Liver (tissue), 3 donors: Measurements from ENCODE around the gene CPSF6.

Experiments
- ATF3 ChIP-seq: IDR thresholded peaks from 2 replicates; pipeline ENCODE4 v1.6.1; 2016; ENCODE audit warnings: antibody characterized with exemption
- CTCF ChIP-seq: fragments of 150-350 bp; IDR thresholded peaks from 2 replicates; pipeline ENCODE4 v1.5.1; 2017; ENCODE audit warnings: improper control_type of control experiment, low read depth, low read length; ENCODE audit not compliant: missing input control
- EGR1 ChIP-seq, 2 donors: IDR thresholded peaks; 2 replicates each; pipeline ENCODE4 v1.6.1; 2016 to 2018; ENCODE audit warnings: antibody characterized with exemption in 2 of 2, low read depth in 2 of 2
- FOXA1 ChIP-seq: IDR thresholded peaks from 2 replicates; pipeline ENCODE4 v1.6.1; 2016; ENCODE audit warnings: antibody characterized with exemption
- JUND ChIP-seq, 2 donors: IDR thresholded peaks; 2 replicates each; pipeline ENCODE4 v1.6.1; 2016; ENCODE audit warnings: antibody characterized with exemption in 2 of 2
- MAX ChIP-seq: IDR thresholded peaks from 2 replicates; pipeline ENCODE4 v1.6.1; 2016; ENCODE audit warnings: antibody characterized with exemption
- RAD21 ChIP-seq, 2 donors: IDR thresholded peaks; 2 replicates each; pipeline ENCODE4 v1.6.1; 2016; ENCODE audit warnings: antibody characterized with exemption in 2 of 2, mild to moderate bottlenecking in 2 of 2
- REST ChIP-seq: IDR thresholded peaks from 2 replicates; pipeline ENCODE4 v1.6.1; 2016; ENCODE audit warnings: antibody characterized with exemption, mild to moderate bottlenecking
- RXRA ChIP-seq, 2 donors: IDR thresholded peaks; 2 replicates each; pipeline ENCODE4 v1.6.1; 2017 to 2018; ENCODE audit warnings: antibody characterized with exemption in 2 of 2, mild to moderate bottlenecking in 1 of 2
- SP1 ChIP-seq: IDR thresholded peaks from 2 replicates; pipeline ENCODE4 v1.6.1; 2018; ENCODE audit warnings: antibody characterized with exemption, mild to moderate bottlenecking
- TAF1 ChIP-seq: conservative IDR thresholded peaks from 2 replicates; pipeline ENCODE4 v1.6.1; 2016; ENCODE audit warnings: antibody characterized with exemption, mild to moderate bottlenecking
- YY1 ChIP-seq: IDR thresholded peaks from 2 replicates; pipeline ENCODE4 v1.6.1; 2016; ENCODE audit warnings: antibody characterized with exemption, mild to moderate bottlenecking
- ZBTB33 ChIP-seq: IDR thresholded peaks from 2 replicates; pipeline ENCODE4 v1.6.1; 2016; ENCODE audit warnings: antibody characterized with exemption
- donor health status: healthy.
- donor health status: healthy.

GRCh38 chr12:69247268-69248018 lies 8.1 kb downstream of the CPSF6 start:
- TF ChIP-seq CTCF, result no peak
- TF ChIP-seq ZBTB33, result no peak
- TF ChIP-seq REST, result no peak
- TF ChIP-seq JUND (IDR thresholded peaks at IDR 0.05), result no peak
- TF ChIP-seq ATF3, result no peak
- no peak for TF ChIP-seq SP1
- no peak for TF ChIP-seq RXRA (IDR thresholded peaks at IDR 0.05)
- TF ChIP-seq YY1, result no peak
- no peak for TF ChIP-seq EGR1 (IDR thresholded peaks at IDR 0.05; ENCODE audit: low read depth in 2 of 2)
- no peak for TF ChIP-seq RAD21 (IDR thresholded peaks at IDR 0.05)
- TF ChIP-seq TAF1, result no peak
- no peak for TF ChIP-seq MAX
- no peak for TF ChIP-seq FOXA1
